Lower leg skin (tissue), 4 donors: ENCODE data around the gene C1QTNF4. TPM values are rescaled to one million over a fixed set of nuclear protein-coding genes. Genes with fewer than 3 reads are reported as not detected.
"Not testable (repeated sequence)": the region's sequence is repeated elsewhere in the genome, so short reads cannot be mapped to it uniquely, and the experiment has no call there.

Source experiments
- DNase-seq, 2 donors: peaks; one replicate each; pipeline ENCODE4 v3.0.0-alpha.2; 2019; ENCODE audit warnings: low spot score in 2 of 2
- H3K4me3 ChIP-seq: fragments of 200-600 bp; sonication (generic); 2 replicates; pipeline ENCODE4 v1.5.1; 2017; ENCODE audit warnings: mild to moderate bottlenecking, low read depth; ENCODE audit not compliant: poor library complexity, severe bottlenecking
- CTCF ChIP-seq, 3 donors: fragments of 450-650 bp; IDR thresholded peaks; one replicate each; pipeline ENCODE4 v1.5.1; 2016; ENCODE audit warnings: antibody characterized with exemption in 3 of 3, mild to moderate bottlenecking in 3 of 3, moderate library complexity in 2 of 3
- POLR2A ChIP-seq, 2 donors: fragments of 450-650 bp; IDR thresholded peaks; one replicate each; pipeline ENCODE4 v1.6.1; 2016 to 2017; ENCODE audit warnings: antibody characterized with exemption in 2 of 2, mild to moderate bottlenecking in 1 of 2, moderate library complexity in 1 of 2
- whole genome bisulfite sequencing, 2 donors: methylation state at CpG; one replicate each; pipeline ENCODE4 v1.1.5; 2018; 5-methylcytosine and 5-hydroxymethylcytosine counted together
- intact Hi-C: fragments of 100-400 bp; cut with DNase I; formaldehyde crosslinking; loops from one replicate; pipeline ENCODE4 v1.15.0; 2023; ENCODE audit warnings: low total_unique reads
- total RNA-seq, 4 donors: library from RNA; depleted of rRNA; stranded (reverse); fragments of >200 nt; gene quantifications; one replicate each; pipeline ENCODE4 v1.1.0, GENCODE V29; 2016

C1QTNF4 gene
- total RNA-seq, 4 donors from 2014 or later, result 0.30 to 3.5 (median 1.3) TPM

- no peak for TF ChIP-seq CTCF (IDR thresholded peaks at IDR 0.05)
- no peak for TF ChIP-seq POLR2A (IDR thresholded peaks at IDR 0.05)
- DNase-seq, result no peak
- H3K4me3 ChIP-seq, result no peak overlapping the region
- 80% methylated on average over 3 of the region's 3 CpGs for WGBS, 2 donors
- intact Hi-C loops, result no loop called here
These were observed 23.4 kb downstream of the C1QTNF4 start for GRCh38 chr11:47570651-47571356.

GRCh38 chr11:47569646-47570045 is 24.6 kb downstream of the C1QTNF4 start:
- intact Hi-C loops, result no loop called here
- WGBS, 2 donors, result 96 to 98% methylated on average over 7 of the region's 7 CpGs
- no peak overlapping the region for H3K4me3 ChIP-seq
- DNase-seq, result no peak
- no peak for TF ChIP-seq CTCF (IDR thresholded peaks at IDR 0.05)
- no peak for TF ChIP-seq POLR2A (IDR thresholded peaks at IDR 0.05)

- 41 to 42% methylated on average over 17 of the region's 17 CpGs for WGBS, 2 donors
- TF ChIP-seq POLR2A (IDR thresholded peaks at IDR 0.05), result no peak
- TF ChIP-seq CTCF (IDR thresholded peaks at IDR 0.05), result no peak
- DNase-seq, result peak in 1 of 2 donors; percentile 76
- peak overlapping the region; percentile 89 for H3K4me3 ChIP-seq
- intact Hi-C loops, result no loop called here
These were observed 28.0 kb downstream of the C1QTNF4 start for GRCh38 chr11:47566149-47566698.

- no peak for TF ChIP-seq POLR2A (IDR thresholded peaks at IDR 0.05)
- TF ChIP-seq CTCF (IDR thresholded peaks at IDR 0.05), result no peak
- peak within 1 kb of the TSS; percentile 89 for H3K4me3 ChIP-seq
- intact Hi-C loops, result no loop called here
- 1 to 2% methylated on average over 35 to 56 of the region's 86 CpGs for WGBS, 2 donors
- peak; percentile 39 to 91 for DNase-seq
These were observed 28.7 kb downstream of the C1QTNF4 start, which contains the start of gene PTPMT1 for GRCh38 chr11:47565340-47566148. Gene PTPMT1, plus strand, starts transcription at chr11:47565599. Its CDS starts 24 bp downstream, at chr11:47565623.

GRCh38 chr11:47564933-47565339 is 29.3 kb downstream of the C1QTNF4 start:
- TF ChIP-seq POLR2A (IDR thresholded peaks at IDR 0.05), result no peak
- TF ChIP-seq CTCF (IDR thresholded peaks at IDR 0.05), result no peak
- H3K4me3 ChIP-seq, result peak overlapping the region; percentile 89
- intact Hi-C loops, result no loop called here
- peak in 1 of 2 donors; percentile 79 for DNase-seq
- 9 to 13% methylated on average over 11 of the region's 11 CpGs for WGBS, 2 donors

- DNase-seq, H3K4me3 ChIP-seq, intact Hi-C loops: not testable (repeated sequence)
- whole genome bisulfite sequencing, 2 donors, result 91 to 92% methylated on average over 10 of the region's 10 CpGs
These were observed 29.8 kb downstream of the C1QTNF4 start for GRCh38 chr11:47564366-47564765.

- DNase-seq, intact Hi-C loops, H3K4me3 ChIP-seq: not testable (repeated sequence)
- 94 to 96% methylated on average over 4 of the region's 4 CpGs for WGBS, 2 donors
These were observed 31.8 kb downstream of the C1QTNF4 start for GRCh38 chr11:47562393-47562792.
